Mammary epithelial cell (primary cell): ENCODE data around the gene AP3B2.

Source experiments
- CTCF ChIP-seq, 2 donors: IDR thresholded peaks in 1 of 2; conservative IDR thresholded peaks in 1 of 2; 2 replicates each; pipeline ENCODE4 v1.5.1; 2011 to 2012; ENCODE audit warnings: inconsistent platforms in 2 of 2, low read length in 2 of 2, mild to moderate bottlenecking in 2 of 2, control low read depth in 1 of 2, low read depth in 1 of 2; ENCODE audit not compliant: insufficient read depth in 1 of 2; ENCODE audit errors: extremely low read depth in 1 of 2
- EZH2 ChIP-seq: IDR thresholded peaks from 2 replicates; pipeline ENCODE4 v1.6.1; 2012; ENCODE audit warnings: low read length, inconsistent platforms, borderline replicate concordance

GRCh38 chr15:82751308-82751707 is 41.6 kb upstream of the AP3B2 start:
- TF ChIP-seq CTCF (conservative IDR thresholded peaks at IDR 0.05 in 1 of 2, IDR thresholded peaks at IDR 0.05 in 1 of 2; ENCODE audit: extremely low read depth in 1 of 2, insufficient read depth in 1 of 2, low read depth in 1 of 2, low read length in 2 of 2) (no peak), EZH2 (no peak)
